GM12865 (cell line): ENCODE results near the gene CLASP1.
"Not testable (repeated sequence)": the region's sequence is repeated elsewhere in the genome, so short reads cannot be mapped to it uniquely, and the experiment has no call there.

Experiments
- DNase-seq: peaks from one replicate; pipeline ENCODE4 v3.0.0; 2010; ENCODE audit warnings: low read depth
- H3K4me3 ChIP-seq: 2 replicates; pipeline ENCODE4 v1.5.1; 2011; ENCODE audit warnings: mild to moderate bottlenecking, low read depth, low read length, control low read depth
- CTCF ChIP-seq: IDR thresholded peaks from 2 replicates; pipeline ENCODE4 v1.5.1; 2011; ENCODE audit warnings: low read length, control low read depth, low read depth, inconsistent platforms; ENCODE audit not compliant: insufficient read depth; ENCODE audit errors: missing control alignments

The CLASP1 gene

GRCh38 chr2:121309801-121310200 lies 339.5 kb downstream of the CLASP1 start:
- no peak overlapping the region for H3K4me3 ChIP-seq
- no peak for TF ChIP-seq CTCF
- no peak for DNase-seq

- DNase-seq: no peak
- TF ChIP-seq CTCF: no peak
- H3K4me3 ChIP-seq: no peak overlapping the region
Observed at GRCh38 chr2:121309323-121309722, 339.9 kb downstream of the CLASP1 start.

- DNase-seq: no peak
- H3K4me3 ChIP-seq: no peak overlapping the region
- TF ChIP-seq CTCF: no peak
Observed at GRCh38 chr2:121307048-121307447, 342.2 kb downstream of the CLASP1 start.

GRCh38 chr2:121304941-121305340 lies 344.3 kb downstream of the CLASP1 start:
- no peak for TF ChIP-seq CTCF
- DNase-seq: no peak
- no peak overlapping the region for H3K4me3 ChIP-seq

GRCh38 chr2:121303531-121304263 lies 345.6 kb downstream of the CLASP1 start:
- no peak overlapping the region for H3K4me3 ChIP-seq
- no peak for TF ChIP-seq CTCF
- DNase-seq: no peak

- not testable (repeated sequence) for H3K4me3 ChIP-seq, DNase-seq
Observed at GRCh38 chr2:121301190-121301589, 348.1 kb downstream of the CLASP1 start.

- H3K4me3 ChIP-seq: no peak overlapping the region
- no peak for TF ChIP-seq CTCF
- no peak for DNase-seq
Observed at GRCh38 chr2:121298476-121298875, 350.8 kb downstream of the CLASP1 start.

GRCh38 chr2:121297866-121298265 lies 351.4 kb downstream of the CLASP1 start:
- not testable (repeated sequence) for H3K4me3 ChIP-seq, DNase-seq
